ENCODE data around the gene RAET1L. TPM values are rescaled to one million over a fixed set of nuclear protein-coding genes. Genes with fewer than 3 reads are reported as not detected.
"Not testable (repeated sequence)": the region's sequence is repeated elsewhere in the genome, so short reads cannot be mapped to it uniquely, and the experiment has no call there.

The RAET1L gene
- not detected for polyA plus RNA-seq (ENCODE audit: low read depth in 6 of 6)

GRCh38 chr6:150025201-150025917, at the start of gene RAET1L:
Gene RAET1L, minus strand, starts transcription at chr6:150025532. Its CDS starts 61 bp downstream, at chr6:150025471.
- Mint-ChIP-seq H3K4me3 (peak within 1 kb of the TSS in 7 of 8 donors; percentile 49 to 82 (median 70)), H3K9me3 (peaks cover 0 to 3% (median 0%) of the 10 kb centered on the region in 7 donors), H3K36me3 (peaks cover 0 to 3% of the 10 kb centered on the region in 2 donors), H3K27ac (peak within 1 kb of the TSS in 3 of 6 donors; percentile 24 to 72 (median 54)), H3K4me1 (peaks cover 36 to 42% (median 41%) of the 10 kb centered on the region in 3 donors), H3K27me3 (peaks cover 40 to 66% (median 64%) of the 10 kb centered on the region in 3 donors)
- DNase-seq (no peak), ATAC-seq (ENCODE audit: low read depth in 2 of 2) (no peak)

- Mint-ChIP-seq H3K27me3 (peaks cover 29 to 55% (median 52%) of the 10 kb centered on the region in 3 donors), H3K4me3 (no peak overlapping the region)
Observed at GRCh38 chr6:150075034-150075421, 49.7 kb upstream of the RAET1L start.

GRCh38 chr6:150074396-150075033, 49.2 kb upstream of the RAET1L start:
- H3K9me3 Mint-ChIP-seq; ATAC-seq (ENCODE audit: low read depth in 2 of 2); H3K36me3 Mint-ChIP-seq; H3K4me3 Mint-ChIP-seq; DNase-seq; H3K27ac Mint-ChIP-seq: not testable (repeated sequence)
- Mint-ChIP-seq H3K27me3 (peaks cover 29 to 50% (median 47%) of the 10 kb centered on the region in 3 donors), H3K4me1 (peaks cover 6 to 15% (median 7%) of the 10 kb centered on the region in 3 donors)

More at GRCh38 chr6:150075034-150075421, 49.7 kb upstream of the RAET1L start:
- Mint-ChIP-seq H3K4me1 (peaks cover 5 to 11% (median 6%) of the 10 kb centered on the region in 3 donors), H3K27ac (no peak overlapping the region), H3K36me3 (no peaks in the 10 kb centered on the region), H3K9me3 (no peaks in the 10 kb centered on the region)
- DNase-seq (no peak), ATAC-seq (ENCODE audit: low read depth in 2 of 2) (no peak)

- DNase-seq (no peak), ATAC-seq (ENCODE audit: low read depth in 2 of 2) (no peak)
- peaks cover 23 to 44% (median 39%) of the 10 kb centered on the region in 3 donors for H3K27me3 Mint-ChIP-seq
- no peaks in the 10 kb centered on the region for H3K36me3 Mint-ChIP-seq
- no peaks in the 10 kb centered on the region for H3K9me3 Mint-ChIP-seq
- no peak overlapping the region for H3K27ac Mint-ChIP-seq
- H3K4me3 Mint-ChIP-seq = peak overlapping the region in 1 of 8 donors; percentile 52
- H3K4me1 Mint-ChIP-seq = peaks cover 15 to 20% (median 19%) of the 10 kb centered on the region in 3 donors
Observed at GRCh38 chr6:150072201-150072600, 46.9 kb upstream of the RAET1L start.

- Mint-ChIP-seq H3K9me3 (no peaks in the 10 kb centered on the region), H3K36me3 (peaks cover 0 to 4% of the 10 kb centered on the region in 2 donors), H3K27ac (no peak overlapping the region), H3K27me3 (peaks cover 38 to 51% (median 45%) of the 10 kb centered on the region in 3 donors), H3K4me1 (peaks cover 15 to 20% (median 19%) of the 10 kb centered on the region in 3 donors), H3K4me3 (peak overlapping the region in 4 of 8 donors; percentile 37 to 94 (median 68))
- no peak for DNase-seq
- ATAC-seq (ENCODE audit: low read depth in 2 of 2) = no peak
Observed at GRCh38 chr6:150070236-150070818, 45.0 kb upstream of the RAET1L start.

- Mint-ChIP-seq H3K4me1 (peaks cover 15 to 20% (median 19%) of the 10 kb centered on the region in 3 donors), H3K9me3 (no peaks in the 10 kb centered on the region), H3K27me3 (peaks cover 38 to 52% (median 51%) of the 10 kb centered on the region in 3 donors), H3K4me3 (peak overlapping the region in 5 of 8 donors; percentile 33 to 94 (median 84)), H3K27ac (peak overlapping the region in 1 of 6 donors; percentile 59), H3K36me3 (peaks cover 0 to 4% of the 10 kb centered on the region in 2 donors)
- ATAC-seq (ENCODE audit: low read depth in 2 of 2) = no peak
- DNase-seq = no peak
Observed at GRCh38 chr6:150069706-150070105, 44.4 kb upstream of the RAET1L start.

GRCh38 chr6:150068720-150069648, 43.7 kb upstream of the RAET1L start, which contains the start of gene ULBP3:
Gene ULBP3, minus strand, starts transcription at chr6:150069121. Its CDS starts 55 bp downstream, at chr6:150069066.
- H3K4me3 Mint-ChIP-seq = peak within 1 kb of the TSS; percentile 78 to 94 (median 90)
- H3K36me3 Mint-ChIP-seq = peaks cover 0 to 4% of the 10 kb centered on the region in 2 donors
- ATAC-seq (ENCODE audit: low read depth in 2 of 2) (peak; percentile 81 to 86), DNase-seq (peak; percentile 51)
- H3K27me3 Mint-ChIP-seq = peaks cover 40 to 53% (median 52%) of the 10 kb centered on the region in 3 donors
- no peaks in the 10 kb centered on the region for H3K9me3 Mint-ChIP-seq
- peak within 1 kb of the TSS in 4 of 6 donors; percentile 29 to 59 (median 37) for H3K27ac Mint-ChIP-seq
- peaks cover 15 to 20% (median 19%) of the 10 kb centered on the region in 3 donors for H3K4me1 Mint-ChIP-seq

GRCh38 chr6:150068151-150068550, 42.8 kb upstream of the RAET1L start:
- H3K27ac Mint-ChIP-seq = peak overlapping the region in 2 of 6 donors; percentile 14 to 43
- H3K4me1 Mint-ChIP-seq = peaks cover 15 to 20% (median 19%) of the 10 kb centered on the region in 3 donors
- DNase-seq = no peak
- peaks cover 0 to 4% of the 10 kb centered on the region in 2 donors for H3K36me3 Mint-ChIP-seq
- peak overlapping the region; percentile 78 to 94 (median 90) for H3K4me3 Mint-ChIP-seq
- H3K9me3 Mint-ChIP-seq = no peaks in the 10 kb centered on the region
- ATAC-seq (ENCODE audit: low read depth in 2 of 2) = no peak
- H3K27me3 Mint-ChIP-seq = peaks cover 33 to 51% (median 47%) of the 10 kb centered on the region in 3 donors

- no peak for ATAC-seq (ENCODE audit: low read depth in 2 of 2)
- Mint-ChIP-seq H3K9me3 (no peaks in the 10 kb centered on the region), H3K27me3 (peaks cover 37 to 38% (median 37%) of the 10 kb centered on the region in 3 donors), H3K36me3 (peaks cover 0 to 8% of the 10 kb centered on the region in 2 donors), H3K4me3 (peak overlapping the region in 1 of 8 donors; percentile 31), H3K4me1 (peaks cover 9 to 14% (median 11%) of the 10 kb centered on the region in 3 donors), H3K27ac (no peak overlapping the region)
- no peak for DNase-seq
Observed at GRCh38 chr6:150065083-150065482, 39.8 kb upstream of the RAET1L start.

GRCh38 chr6:150063640-150064039, 38.3 kb upstream of the RAET1L start:
- Mint-ChIP-seq H3K27ac (no peak overlapping the region), H3K4me3 (no peak overlapping the region), H3K9me3 (no peaks in the 10 kb centered on the region), H3K36me3 (peaks cover 0 to 8% of the 10 kb centered on the region in 2 donors), H3K27me3 (peaks cover 43 to 53% (median 51%) of the 10 kb centered on the region in 3 donors), H3K4me1 (peaks cover 4 to 9% (median 7%) of the 10 kb centered on the region in 3 donors)
- ATAC-seq (ENCODE audit: low read depth in 2 of 2) (no peak), DNase-seq (no peak)

- not testable (repeated sequence) for H3K4me1 Mint-ChIP-seq, H3K27ac Mint-ChIP-seq, DNase-seq, H3K4me3 Mint-ChIP-seq, H3K36me3 Mint-ChIP-seq, H3K9me3 Mint-ChIP-seq
- peak; percentile 67 to 75 for ATAC-seq (ENCODE audit: low read depth in 2 of 2)
- peaks cover 43 to 57% (median 45%) of the 10 kb centered on the region in 3 donors for H3K27me3 Mint-ChIP-seq
Observed at GRCh38 chr6:150059973-150060372, 34.6 kb upstream of the RAET1L start.

- H3K27ac Mint-ChIP-seq = peak overlapping the region in 1 of 6 donors; percentile 75
- peaks cover 45 to 57% (median 50%) of the 10 kb centered on the region in 3 donors for H3K27me3 Mint-ChIP-seq
- peaks cover 4 to 18% of the 10 kb centered on the region in 2 donors for H3K36me3 Mint-ChIP-seq
- H3K4me3 Mint-ChIP-seq = peak overlapping the region in 1 of 8 donors; percentile 66
- no peak for ATAC-seq (ENCODE audit: low read depth in 2 of 2)
- no peak for DNase-seq
- H3K9me3 Mint-ChIP-seq = peaks cover 0 to 16% (median 5%) of the 10 kb centered on the region in 7 donors
- peaks cover 0 to 5% (median 3%) of the 10 kb centered on the region in 3 donors for H3K4me1 Mint-ChIP-seq
Observed at GRCh38 chr6:150058986-150059385, 33.7 kb upstream of the RAET1L start.
